Ramos (cell line): Measurements from ENCODE around the gene ARHGAP8.

Experiments used
- in situ Hi-C: fragments of 300-500 bp; cut with MboI; formaldehyde crosslinking; loops from one replicate; pipeline ENCODE4 v1.14.3; 2022; ENCODE audit warnings: low sequenced_read_pairs; ENCODE audit not compliant: unreplicated experiment

The ARHGAP8 gene

DNA sequence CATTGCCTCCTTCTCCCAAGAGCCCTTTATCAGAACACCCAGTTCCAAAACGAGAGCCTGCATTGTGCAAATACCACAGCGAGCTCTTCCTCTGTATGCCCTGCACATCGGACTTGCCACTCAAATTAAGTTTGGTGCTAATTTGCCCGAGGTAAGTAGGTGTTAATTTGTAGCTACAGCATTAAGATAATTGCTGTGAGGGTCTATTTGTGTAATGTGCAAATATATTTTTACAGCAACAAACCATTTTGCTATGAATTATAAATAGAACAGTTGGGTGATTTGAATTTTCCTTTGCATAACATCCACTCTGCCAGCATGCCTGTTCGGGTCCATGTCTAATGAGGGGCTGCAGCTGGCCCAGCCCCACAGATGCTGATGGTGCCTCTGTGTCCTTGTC lies 8.1 kb downstream of the ARHGAP8 start:
- in situ Hi-C loops, result no loop called here

DNA sequence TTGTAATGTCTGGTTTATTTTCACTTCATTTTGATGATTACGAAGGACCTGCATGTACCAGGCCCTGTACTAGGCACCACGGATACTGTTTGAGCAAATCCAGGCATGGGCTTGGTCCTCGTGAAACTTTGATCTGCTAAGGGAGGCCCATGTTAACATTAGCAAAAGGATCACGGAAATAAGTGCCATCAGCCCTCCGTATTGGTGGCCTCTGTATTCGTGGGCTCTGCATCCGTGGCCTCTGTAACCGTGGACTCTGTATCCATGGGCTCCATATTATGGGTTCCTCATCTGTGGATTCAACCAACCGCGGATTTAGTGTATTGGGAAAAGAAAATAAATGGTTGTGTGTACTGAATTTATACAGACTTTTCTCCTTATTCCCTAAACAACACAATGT lies 8.7 kb downstream of the ARHGAP8 start:
- in situ Hi-C loops, result no loop called here

DNA sequence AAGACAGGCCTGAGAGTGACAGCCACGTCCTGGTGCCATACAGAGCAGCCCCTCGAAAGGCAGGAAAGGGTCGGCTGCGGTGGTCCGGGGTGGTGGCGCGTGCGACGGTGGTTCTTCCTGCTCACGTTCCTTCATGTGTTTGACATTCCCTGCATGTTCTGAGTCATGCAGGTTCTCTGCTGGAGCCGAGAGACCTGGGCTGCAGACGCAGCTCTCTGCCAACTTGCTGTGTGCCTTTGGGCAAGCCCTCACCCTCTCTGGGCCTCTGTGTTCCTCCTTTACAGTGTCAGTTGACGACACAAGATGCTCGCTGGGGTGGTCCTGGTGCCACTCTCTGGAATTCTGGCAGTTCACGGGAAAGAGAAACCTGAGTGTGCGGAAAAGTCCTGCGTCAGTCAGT lies 12.0 kb downstream of the ARHGAP8 start:
- in situ Hi-C loops, result no loop called here

DNA sequence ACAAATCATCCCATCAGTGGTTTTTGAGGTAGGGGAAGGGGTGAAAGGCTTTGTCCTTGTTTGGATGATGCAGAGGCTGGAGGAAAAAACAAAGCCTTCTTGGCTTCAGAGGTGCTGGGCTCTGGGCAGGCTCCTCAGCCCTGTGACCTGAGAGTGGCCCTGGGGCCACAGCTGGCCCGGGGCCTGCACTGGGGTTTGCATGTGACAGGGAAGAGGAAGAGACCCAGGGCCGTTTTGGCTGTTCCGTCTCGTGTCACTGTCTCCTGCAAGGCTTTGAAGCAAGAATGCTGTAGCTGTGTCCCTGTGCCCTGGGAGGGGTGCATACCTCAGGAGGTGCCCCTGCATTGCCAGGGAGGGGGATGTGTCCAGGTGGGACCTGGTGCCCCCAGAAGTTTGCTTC lies 12.6 kb downstream of the ARHGAP8 start:
- in situ Hi-C loops, result no loop called here

DNA sequence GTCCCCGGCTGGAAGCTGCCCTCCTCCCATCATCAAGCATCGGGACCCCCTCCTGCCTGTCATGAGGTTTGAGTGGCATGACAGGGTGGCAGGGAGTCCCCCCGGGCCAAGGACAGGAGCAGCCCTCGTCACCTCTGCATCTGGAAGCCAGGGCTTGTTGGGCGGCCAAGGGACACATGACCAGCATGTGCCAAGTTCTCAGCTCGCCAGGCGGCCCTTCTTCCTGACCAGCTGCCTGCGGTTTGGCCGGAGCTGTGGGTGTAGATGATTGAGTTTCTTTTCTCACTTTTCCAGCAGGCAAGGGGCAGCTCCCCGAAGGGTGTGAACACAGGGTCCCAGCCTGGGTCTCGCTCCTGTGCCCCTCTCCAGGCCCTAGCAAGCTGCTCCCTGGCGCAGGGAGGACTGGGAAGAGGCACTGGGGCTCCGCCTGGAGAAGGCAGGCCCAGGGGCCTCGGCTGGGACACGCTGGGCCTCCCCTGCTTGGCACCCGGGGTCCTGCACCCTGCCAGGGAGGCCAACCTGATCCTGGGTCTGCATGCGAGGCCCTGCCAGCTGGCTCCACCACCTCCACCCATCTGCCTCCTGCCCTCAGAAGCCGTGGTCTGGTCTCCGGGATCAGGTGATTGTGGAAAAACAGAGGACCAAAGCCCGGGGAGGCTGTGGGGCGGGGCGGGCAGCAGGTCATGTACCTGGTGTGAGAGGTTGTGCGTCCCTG lies 13.4 kb downstream of the ARHGAP8 start:
- in situ Hi-C loops, result no loop called here

DNA sequence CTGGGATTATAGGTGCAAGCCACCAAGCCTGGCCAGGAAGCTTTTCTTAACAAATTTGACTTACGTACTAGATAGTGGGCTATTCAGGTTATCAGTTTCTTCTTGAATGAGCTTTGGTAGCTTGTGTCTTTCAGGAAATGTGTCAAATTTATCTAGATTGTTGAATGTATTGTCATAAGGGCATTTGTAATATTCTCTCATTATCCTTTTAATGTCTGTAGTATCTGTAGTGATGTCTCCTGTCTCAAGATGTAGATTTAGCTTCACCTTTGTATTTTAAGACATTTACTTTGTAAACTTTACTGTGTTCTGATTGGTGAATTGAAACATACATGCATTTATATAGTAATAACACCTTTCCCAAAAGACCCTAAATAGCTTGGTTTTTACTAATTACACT lies 20.7 kb downstream of the ARHGAP8 start:
- in situ Hi-C loops, result no loop called here

DNA sequence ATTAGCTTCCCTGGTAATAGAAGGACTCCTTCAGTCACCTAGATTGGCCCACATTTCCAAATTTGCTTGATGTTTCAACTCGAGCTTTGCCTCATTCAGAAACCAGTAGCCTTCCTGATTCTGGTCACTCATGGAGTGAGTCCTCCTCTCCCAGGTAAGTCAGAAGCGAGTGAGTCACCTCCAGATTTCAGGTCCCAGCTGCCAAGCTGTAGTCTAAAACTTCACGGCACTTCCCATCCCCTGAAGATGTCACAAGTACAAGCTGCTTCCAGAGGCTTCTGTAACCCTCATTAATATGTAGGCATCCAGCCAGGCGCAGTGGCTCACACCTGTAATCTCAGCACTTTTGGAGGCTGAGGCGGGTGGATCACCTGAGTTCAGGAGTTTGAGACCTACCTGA lies 23.5 kb downstream of the ARHGAP8 start:
- in situ Hi-C loops, result no loop called here

DNA sequence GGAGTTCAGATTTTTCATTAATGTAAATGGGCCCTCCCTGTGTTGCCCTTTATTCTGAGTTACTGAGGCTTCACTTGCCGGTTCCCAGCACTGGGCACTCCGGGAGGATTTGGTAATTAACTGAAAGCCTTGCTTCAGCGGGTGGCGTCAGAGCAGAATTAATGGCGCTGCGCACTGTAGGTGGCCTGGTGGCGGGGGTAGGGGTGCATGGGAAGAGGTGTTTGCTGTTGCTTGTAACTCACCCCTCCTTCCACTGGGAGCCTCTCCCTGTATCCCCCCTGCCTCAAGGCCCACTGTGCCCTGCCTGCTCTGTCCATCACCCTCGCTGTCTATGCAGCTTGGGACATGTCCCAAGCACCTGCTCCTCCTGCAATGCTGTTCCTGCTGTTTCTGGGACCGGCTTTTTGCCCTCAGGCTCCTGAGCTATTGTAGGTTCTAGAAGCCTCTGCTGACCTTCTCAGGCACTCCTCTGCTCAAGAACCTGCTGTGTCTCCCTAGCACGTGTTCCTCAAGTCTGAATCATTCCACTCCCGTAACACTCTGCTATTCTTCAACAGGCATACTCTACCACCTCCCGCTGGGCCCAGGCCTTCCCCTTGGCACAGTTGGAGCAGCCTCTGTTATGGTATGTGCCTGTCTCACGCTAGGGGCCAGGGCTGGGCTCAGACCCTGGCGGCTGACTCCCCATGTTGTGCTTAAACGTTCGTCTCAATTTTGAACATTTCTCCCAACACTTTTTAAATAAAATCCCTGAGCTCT lies 24.4 kb downstream of the ARHGAP8 start:
- in situ Hi-C loops, result no loop called here

DNA sequence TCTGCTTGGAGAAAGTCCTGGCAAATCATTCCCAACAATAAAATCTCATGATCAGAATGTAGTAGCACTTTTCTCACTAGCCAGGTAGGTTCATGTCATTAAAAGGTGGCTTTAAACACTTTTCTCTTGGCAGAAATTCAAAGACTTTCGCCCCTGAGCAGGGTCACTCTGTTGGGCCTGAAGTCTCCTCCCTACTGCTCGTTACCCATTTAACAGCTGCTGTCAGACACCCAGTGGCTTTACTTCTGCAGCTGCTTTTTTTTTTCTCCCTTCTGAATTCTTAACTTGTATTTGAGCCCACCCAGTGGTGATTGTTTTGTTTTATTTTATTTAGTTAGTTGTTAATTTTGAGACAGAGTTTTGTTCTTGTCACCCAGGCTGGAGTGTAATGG lies 25.0 kb downstream of the ARHGAP8 start:
- in situ Hi-C loops, result no loop called here

DNA sequence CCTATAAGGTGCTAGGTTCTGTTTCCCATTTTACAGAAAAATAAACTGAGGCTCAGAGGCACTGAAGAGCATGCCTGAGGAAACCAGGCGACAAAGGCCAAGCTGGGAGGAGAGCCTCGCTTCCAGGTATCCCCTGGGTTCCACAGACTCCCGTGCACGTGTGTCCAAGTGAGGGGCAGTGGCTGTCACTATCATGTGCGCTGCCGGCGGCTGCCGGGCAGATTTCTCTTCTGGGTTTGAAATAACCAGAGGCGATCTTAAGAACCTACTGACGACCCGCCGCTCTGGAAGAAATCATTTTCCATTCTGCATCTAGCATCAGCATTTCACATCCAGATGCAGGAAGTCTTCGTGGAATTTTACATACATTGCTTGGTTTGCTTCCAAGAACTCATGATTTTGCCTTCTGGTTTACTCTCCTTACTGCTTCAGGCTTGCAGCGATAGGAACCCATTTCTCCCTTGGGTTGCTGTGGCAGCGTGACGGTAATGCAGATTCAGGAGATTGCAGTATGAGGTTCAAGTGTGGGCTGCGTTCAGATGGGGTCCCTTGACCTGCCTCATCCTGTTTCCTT lies 28.6 kb downstream of the ARHGAP8 start:
- in situ Hi-C loops, result no loop called here

DNA sequence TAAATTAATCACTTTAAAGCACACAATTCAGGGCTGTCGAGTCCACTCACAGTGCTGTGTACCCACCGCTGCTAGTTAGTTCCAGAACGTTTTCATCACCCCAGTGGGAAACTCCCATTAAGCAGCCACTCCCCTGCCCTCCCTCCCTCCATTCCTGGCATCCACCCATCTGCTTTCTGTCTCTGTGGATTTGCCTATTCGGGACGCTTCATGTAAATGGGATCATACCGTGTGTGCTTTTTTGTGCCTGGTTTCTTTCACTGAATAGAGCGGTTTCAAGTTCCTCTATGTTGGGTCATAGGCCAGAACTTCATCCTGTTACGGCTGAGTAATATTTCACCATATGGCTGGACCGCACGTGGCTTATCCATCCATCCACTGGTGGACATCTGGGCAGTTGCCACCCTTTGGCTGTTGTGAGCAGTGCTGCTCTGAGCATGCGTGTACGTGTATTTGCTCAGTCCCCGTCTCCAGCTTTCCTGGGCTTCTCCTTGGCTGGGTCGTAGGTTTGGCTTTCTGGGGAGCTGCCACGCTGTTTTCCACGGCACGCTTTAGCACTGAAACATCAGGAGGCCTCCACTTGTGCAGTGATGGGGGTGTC lies 30.1 kb downstream of the ARHGAP8 start:
- in situ Hi-C loops, result no loop called here

DNA sequence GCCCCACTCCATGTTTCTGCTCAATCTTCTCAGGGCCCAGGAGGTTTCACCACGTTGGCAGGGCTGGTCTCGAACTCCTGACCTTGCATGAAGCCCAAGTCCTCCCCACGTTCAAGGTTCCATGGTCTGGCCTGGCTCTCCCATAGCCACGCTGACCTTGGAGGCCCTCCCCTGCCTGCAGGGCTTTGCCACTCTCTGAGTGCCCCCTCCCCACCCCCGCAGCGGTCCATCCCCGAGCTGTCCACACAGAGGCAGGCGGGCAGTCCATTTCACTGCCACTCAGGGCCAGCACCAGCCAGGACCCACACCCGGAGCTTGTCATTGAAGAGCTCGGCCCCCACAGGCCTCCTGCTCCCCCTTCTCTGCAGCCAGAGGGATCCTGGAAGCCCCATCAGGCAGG lies 30.7 kb downstream of the ARHGAP8 start:
- in situ Hi-C loops, result no loop called here

DNA sequence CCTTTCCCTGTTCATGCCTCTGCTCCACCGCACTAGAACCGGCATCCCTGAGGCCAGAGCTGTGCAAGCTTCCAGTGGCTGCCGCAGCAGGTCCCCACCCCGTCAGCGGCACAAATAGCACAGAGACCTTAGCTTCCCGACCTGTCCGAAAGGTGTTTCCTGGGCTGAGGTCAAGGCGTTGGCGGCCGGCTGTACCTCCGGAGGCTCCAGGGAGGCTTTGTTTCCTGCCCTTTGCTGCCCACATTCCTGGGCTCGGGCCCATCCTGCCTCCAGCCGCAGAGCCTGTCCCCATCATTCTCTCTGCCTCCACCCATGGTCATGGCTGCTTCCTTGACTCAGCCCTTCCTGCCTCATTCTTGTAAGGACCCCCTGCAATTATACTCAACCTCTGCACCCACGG lies 31.2 kb downstream of the ARHGAP8 start:
- in situ Hi-C loops, result no loop called here

DNA sequence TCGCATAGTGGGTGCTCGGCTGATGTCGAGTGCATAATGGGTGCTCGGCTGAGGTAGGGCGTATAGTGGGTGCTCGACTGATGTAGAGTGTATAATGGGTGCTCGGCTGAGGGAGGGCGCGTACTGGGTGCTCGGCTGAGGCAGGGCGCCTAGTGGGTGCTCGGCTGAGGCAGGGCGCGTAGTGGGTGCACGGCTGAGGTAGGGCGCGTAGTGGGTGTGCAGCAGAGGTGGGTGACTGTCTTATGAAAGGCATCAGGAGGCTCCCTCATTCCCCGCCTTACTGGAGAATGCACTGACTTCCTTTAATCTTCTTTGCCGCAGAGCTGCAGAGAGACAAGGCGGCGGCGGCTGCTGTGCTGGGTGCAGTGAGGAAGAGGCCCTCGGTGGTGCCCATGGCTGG lies 33.8 kb downstream of the ARHGAP8 start:
- in situ Hi-C loops, result no loop called here

DNA sequence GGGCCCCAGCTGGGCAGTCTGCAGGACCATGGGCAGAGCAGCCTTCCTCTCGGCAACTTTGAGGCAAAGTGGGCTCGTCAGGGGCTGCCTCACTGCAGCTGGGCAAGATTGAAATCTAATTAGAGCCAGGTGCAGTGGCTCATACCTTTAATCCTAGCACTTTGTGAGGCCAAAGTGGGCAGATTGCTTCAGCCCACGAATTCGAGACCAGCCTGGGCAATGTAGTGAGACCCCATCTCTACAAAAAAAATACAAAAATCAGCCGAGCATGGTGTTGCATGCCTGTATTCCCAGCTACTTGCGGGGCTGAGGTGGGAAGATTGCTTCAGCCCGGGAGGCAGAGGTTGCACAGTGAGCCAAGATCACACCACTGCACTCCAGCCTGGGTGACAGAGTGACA lies 34.2 kb downstream of the ARHGAP8 start:
- in situ Hi-C loops, result no loop called here

DNA sequence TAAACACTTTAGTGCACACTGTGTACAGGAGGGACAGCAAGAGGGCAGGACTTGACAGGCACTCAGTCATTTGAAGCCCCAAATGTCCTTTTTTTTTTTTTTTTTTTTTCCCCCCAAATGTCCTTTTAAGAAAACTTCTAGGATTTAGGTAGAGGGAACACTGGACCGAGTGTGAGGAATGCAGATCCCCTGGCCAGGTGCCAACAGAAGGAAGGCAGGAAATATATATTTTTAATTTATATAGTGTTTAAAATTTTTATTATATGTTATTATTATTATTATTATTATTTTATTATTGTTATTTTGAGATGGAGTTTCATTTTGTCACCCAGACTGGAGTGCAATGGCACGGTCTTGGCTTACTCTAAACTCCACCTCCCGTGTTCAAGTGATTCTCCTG lies 35.5 kb downstream of the ARHGAP8 start:
- in situ Hi-C loops, result no loop called here

DNA sequence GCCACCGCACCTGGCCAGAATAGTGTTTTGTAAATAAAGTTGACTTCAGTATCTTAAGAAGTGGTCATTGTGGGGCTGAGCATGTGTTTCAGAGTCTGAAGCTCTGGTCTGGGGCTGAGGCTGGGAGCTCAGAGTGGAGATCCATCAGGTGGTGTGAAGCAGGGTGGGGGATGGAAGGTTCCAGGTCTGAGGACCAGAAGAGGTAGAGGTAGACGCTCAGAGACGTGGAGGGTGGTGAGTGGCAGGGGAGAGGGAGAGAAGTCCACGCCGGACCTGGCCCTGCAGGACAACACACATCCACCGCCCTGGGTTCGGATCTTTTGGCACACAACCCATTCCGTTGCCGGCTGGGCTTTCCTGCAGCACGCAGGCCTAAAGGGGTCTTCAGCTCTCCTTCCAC lies 40.7 kb downstream of the ARHGAP8 start:
- in situ Hi-C loops, result no loop called here

DNA sequence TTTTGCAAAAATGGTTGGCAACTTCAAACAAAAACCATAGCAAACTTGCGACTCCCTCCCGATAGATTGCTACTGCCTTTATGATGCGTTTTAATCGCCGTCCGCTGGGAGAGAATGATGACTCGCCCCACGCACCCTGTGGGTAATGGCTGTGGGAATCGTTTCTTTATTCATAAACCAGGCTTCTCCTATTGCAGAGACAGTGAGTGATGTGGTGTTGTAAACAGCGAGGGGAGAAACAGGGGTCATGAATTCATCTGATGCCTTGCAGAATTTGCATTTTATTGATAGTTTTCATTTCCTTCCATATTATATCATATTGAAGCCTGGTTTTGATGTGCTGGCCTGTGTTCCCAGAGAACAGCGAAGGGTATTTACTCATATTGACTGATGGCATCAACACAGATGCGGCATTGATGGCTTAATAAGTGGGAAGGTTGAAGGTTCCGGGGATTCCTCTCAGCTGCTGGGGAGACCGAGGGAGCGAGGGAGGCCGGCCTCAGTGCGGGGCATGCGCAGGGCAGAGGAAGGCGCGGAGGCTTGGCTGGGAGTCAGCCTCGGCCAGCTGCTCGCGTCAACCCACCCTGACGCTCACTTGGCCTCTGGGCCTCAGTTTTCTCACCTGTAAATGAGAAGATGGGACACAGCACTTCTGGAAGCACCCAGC lies 41.3 kb downstream of the ARHGAP8 start:
- in situ Hi-C loops, result no loop called here

DNA sequence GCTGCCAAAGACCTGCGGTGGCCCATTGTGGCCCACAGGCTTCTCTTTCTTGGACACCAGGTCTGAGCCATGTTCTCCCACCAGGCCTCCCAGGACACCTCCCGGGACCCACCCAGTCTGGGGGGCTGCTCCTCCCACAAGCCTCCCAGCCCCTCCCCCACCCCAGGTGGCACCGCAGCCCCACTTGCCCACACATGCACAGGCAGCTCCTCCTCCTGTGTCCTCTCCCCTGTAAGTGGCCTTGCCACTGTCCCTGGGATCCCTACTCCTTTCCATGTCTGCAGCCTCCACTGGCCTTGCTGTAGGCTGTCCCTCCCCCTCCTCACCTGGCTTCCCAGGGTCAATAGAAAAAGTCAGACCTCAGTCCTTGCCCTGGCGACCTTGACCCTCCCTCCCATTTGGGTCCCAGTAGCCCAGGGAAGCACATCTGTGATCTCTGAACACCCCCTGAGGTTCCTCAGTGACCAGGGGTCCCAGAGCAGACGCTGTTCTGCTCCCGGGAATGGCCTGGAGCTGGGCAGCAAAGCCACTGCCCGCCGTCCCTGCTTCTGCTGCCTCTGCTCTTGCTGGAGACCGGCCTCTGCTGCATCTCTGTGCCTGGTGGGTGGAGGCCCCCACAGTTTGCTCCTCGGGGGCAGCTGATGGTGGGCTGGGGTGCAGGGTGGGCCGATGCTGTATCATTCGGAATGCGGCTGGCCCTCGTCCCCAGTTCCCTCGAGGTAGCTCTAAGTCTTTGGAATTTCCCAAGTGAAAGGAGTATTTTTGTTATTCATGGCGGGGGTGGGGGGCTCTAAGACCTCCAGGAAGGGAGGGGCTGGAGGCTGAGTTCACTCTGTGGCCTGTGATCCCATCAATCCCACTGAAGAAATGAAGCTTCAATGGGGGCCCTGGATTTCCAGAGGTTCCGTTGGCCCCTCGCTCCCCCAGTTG lies 43.6 kb downstream of the ARHGAP8 start:
- in situ Hi-C loops, result no loop called here
